ENCODE data around the gene PLCH2.

The PLCH2 gene

GRCh38 chr1:2495546-2495945 is 19.5 kb downstream of the PLCH2 start:
- Histone ChIP-seq H3F3A (ENCODE audit: insufficient read depth) (no peaks in the 10 kb centered on the region), H3K4me3 (ENCODE audit: insufficient read depth, low read length, poor library complexity, severe bottlenecking) (no peak overlapping the region), H3K9ac (ENCODE audit: low read length) (no peak overlapping the region), H3K9me3 (ENCODE audit: insufficient read depth, low read length) (no peaks in the 10 kb centered on the region), H3K79me2 (ENCODE audit: insufficient read depth, low read length) (no peaks in the 10 kb centered on the region), H3K27me3 (ENCODE audit: low read length) (no peaks in the 10 kb centered on the region), H3K9me2 (replicated peaks; ENCODE audit: insufficient read depth, low read length) (no peaks in the 10 kb centered on the region), H2AFZ (ENCODE audit: low read depth, low read length, severe bottlenecking) (no peak overlapping the region), H3K36me3 (ENCODE audit: low read length) (no peaks in the 10 kb centered on the region), H4K20me1 (ENCODE audit: low read depth, low read length) (no peaks in the 10 kb centered on the region), H3K27ac (ENCODE audit: low read depth, low read length) (no peak overlapping the region), H3K4me2 (ENCODE audit: low read depth, low read length, poor library complexity, severe bottlenecking) (no peak overlapping the region)
- TF ChIP-seq CTCF (IDR thresholded peaks at IDR 0.05; ENCODE audit: insufficient read depth, low read length, poor library complexity, severe bottlenecking), result no peak
- TF ChIP-seq EZH2phosphoT487 (conservative IDR thresholded peaks at IDR 0.05; ENCODE audit: low read length), result no peak

GRCh38 chr1:2496087-2496622 is 20.1 kb downstream of the PLCH2 start:
- Histone ChIP-seq H3K27ac (ENCODE audit: low read depth, low read length) (no peak overlapping the region; the same call in 1 of the 2 replicates), H4K20me1 (ENCODE audit: low read depth, low read length) (no peaks in the 10 kb centered on the region), H3K9me3 (ENCODE audit: insufficient read depth, low read length) (no peaks in the 10 kb centered on the region), H3K9me2 (replicated peaks; ENCODE audit: insufficient read depth, low read length) (no peaks in the 10 kb centered on the region), H3K36me3 (ENCODE audit: low read length) (no peaks in the 10 kb centered on the region), H3K9ac (ENCODE audit: low read length) (no peak overlapping the region), H3K27me3 (ENCODE audit: low read length) (no peaks in the 10 kb centered on the region), H2AFZ (ENCODE audit: low read depth, low read length, severe bottlenecking) (no peak overlapping the region), H3K4me2 (ENCODE audit: low read depth, low read length, poor library complexity, severe bottlenecking) (peak overlapping the region; percentile 10), H3K4me3 (ENCODE audit: insufficient read depth, low read length, poor library complexity, severe bottlenecking) (no peak overlapping the region), H3F3A (ENCODE audit: insufficient read depth) (no peaks in the 10 kb centered on the region), H3K79me2 (ENCODE audit: insufficient read depth, low read length) (no peaks in the 10 kb centered on the region)
- TF ChIP-seq EZH2phosphoT487 (conservative IDR thresholded peaks at IDR 0.05; ENCODE audit: low read length) (no peak), CTCF (IDR thresholded peaks at IDR 0.05; ENCODE audit: insufficient read depth, low read length, poor library complexity, severe bottlenecking) (no peak)

GRCh38 chr1:2496746-2497145 is 20.7 kb downstream of the PLCH2 start:
- Histone ChIP-seq H3K9me3 (ENCODE audit: insufficient read depth, low read length) (no peaks in the 10 kb centered on the region), H3K36me3 (ENCODE audit: low read length) (no peaks in the 10 kb centered on the region), H3K4me3 (ENCODE audit: insufficient read depth, low read length, poor library complexity, severe bottlenecking) (no peak overlapping the region), H3K4me2 (ENCODE audit: low read depth, low read length, poor library complexity, severe bottlenecking) (no peak overlapping the region), H4K20me1 (ENCODE audit: low read depth, low read length) (no peaks in the 10 kb centered on the region), H2AFZ (ENCODE audit: low read depth, low read length, severe bottlenecking) (no peak overlapping the region), H3K27me3 (ENCODE audit: low read length) (no peaks in the 10 kb centered on the region), H3K79me2 (ENCODE audit: insufficient read depth, low read length) (no peaks in the 10 kb centered on the region), H3K9ac (ENCODE audit: low read length) (no peak overlapping the region), H3F3A (ENCODE audit: insufficient read depth) (no peaks in the 10 kb centered on the region), H3K9me2 (replicated peaks; ENCODE audit: insufficient read depth, low read length) (no peaks in the 10 kb centered on the region), H3K27ac (ENCODE audit: low read depth, low read length) (no peak overlapping the region; the same call in 1 of the 2 replicates)
- TF ChIP-seq CTCF (IDR thresholded peaks at IDR 0.05; ENCODE audit: insufficient read depth, low read length, poor library complexity, severe bottlenecking) (no peak), EZH2phosphoT487 (conservative IDR thresholded peaks at IDR 0.05; ENCODE audit: low read length) (no peak)
